ENCODE data around the gene IPO9. TPM values are rescaled to one million over a fixed set of nuclear protein-coding genes. Genes with fewer than 3 reads are reported as not detected.

The IPO9 gene
- total RNA-seq, 1 donor from 2014 or later, result 50.2 TPM

GRCh38 chr1:201930137-201930536 is 101.2 kb downstream of the IPO9 start:
- peaks cover 7% of the 10 kb centered on the region for H3K4me1 ChIP-seq (ENCODE audit: insufficient read depth, low read length)
- Mint-ChIP-seq H3K4me3 (ENCODE audit: unreplicated experiment) (no peak overlapping the region), H3K9me3 (ENCODE audit: unreplicated experiment) (no peaks in the 10 kb centered on the region), H3K27ac (ENCODE audit: unreplicated experiment) (no peak overlapping the region), H3K4me1 (ENCODE audit: low read depth, unreplicated experiment) (peaks cover 6% of the 10 kb centered on the region), H3K27me3 (ENCODE audit: low read depth, unreplicated experiment) (no peaks in the 10 kb centered on the region), H3K36me3 (ENCODE audit: low read depth, unreplicated experiment) (peaks cover 7% of the 10 kb centered on the region)
- DNase-seq (ENCODE audit: low read depth) (no peak), FAIRE-seq (no peak)
- H3K27ac ChIP-seq (ENCODE audit: low read depth, low read length), result no peak overlapping the region
- no peaks in the 10 kb centered on the region for H3K9me3 ChIP-seq (ENCODE audit: insufficient read depth, low read depth, low read length)
- no peak overlapping the region for H3K4me2 ChIP-seq (ENCODE audit: low read length)
- no peak for TF ChIP-seq EZH2 (IDR thresholded peaks at IDR 0.05; ENCODE audit: insufficient read depth, low read length)
- no peak for TF ChIP-seq CTCF (IDR thresholded peaks at IDR 0.05; ENCODE audit: insufficient read depth, low read depth, low read length)
- H2AFZ ChIP-seq (ENCODE audit: low read depth, low read length), result no peak overlapping the region
- no peaks in the 10 kb centered on the region for H3K36me3 ChIP-seq (ENCODE audit: insufficient read depth, low read length)
- H3K27me3 ChIP-seq (ENCODE audit: insufficient read depth, low read length), result no peaks in the 10 kb centered on the region
- no peak overlapping the region for H3K4me3 ChIP-seq (ENCODE audit: insufficient read depth, low read depth, low read length)
- no peak overlapping the region for H3K9ac ChIP-seq (ENCODE audit: low read length)
- H4K20me1 ChIP-seq (ENCODE audit: insufficient read depth, low read length), result no peaks in the 10 kb centered on the region
- H3K79me2 ChIP-seq (ENCODE audit: insufficient read depth, low read length), result no peaks in the 10 kb centered on the region

GRCh38 chr1:201930803-201931202 is 101.8 kb downstream of the IPO9 start:
- H3K9me3 Mint-ChIP-seq (ENCODE audit: unreplicated experiment), result no peaks in the 10 kb centered on the region
- no peak overlapping the region for H3K27ac ChIP-seq (ENCODE audit: low read depth, low read length)
- H3K27me3 ChIP-seq (ENCODE audit: insufficient read depth, low read length), result no peaks in the 10 kb centered on the region
- no peaks in the 10 kb centered on the region for H4K20me1 ChIP-seq (ENCODE audit: insufficient read depth, low read length)
- H3K36me3 Mint-ChIP-seq (ENCODE audit: low read depth, unreplicated experiment), result peaks cover 7% of the 10 kb centered on the region
- H3K79me2 ChIP-seq (ENCODE audit: insufficient read depth, low read length), result no peaks in the 10 kb centered on the region
- H3K27ac Mint-ChIP-seq (ENCODE audit: unreplicated experiment), result no peak overlapping the region
- DNase-seq (ENCODE audit: low read depth), result no peak
- no peak overlapping the region for H3K4me3 Mint-ChIP-seq (ENCODE audit: unreplicated experiment)
- H3K9me3 ChIP-seq (ENCODE audit: insufficient read depth, low read depth, low read length), result no peaks in the 10 kb centered on the region
- TF ChIP-seq CTCF (IDR thresholded peaks at IDR 0.05; ENCODE audit: insufficient read depth, low read depth, low read length) (no peak), EZH2 (IDR thresholded peaks at IDR 0.05; ENCODE audit: insufficient read depth, low read length) (no peak)
- H3K36me3 ChIP-seq (ENCODE audit: insufficient read depth, low read length), result no peaks in the 10 kb centered on the region
- H3K4me1 Mint-ChIP-seq (ENCODE audit: low read depth, unreplicated experiment), result peaks cover 6% of the 10 kb centered on the region
- H2AFZ ChIP-seq (ENCODE audit: low read depth, low read length), result no peak overlapping the region
- H3K4me3 ChIP-seq (ENCODE audit: insufficient read depth, low read depth, low read length), result no peak overlapping the region
- no peaks in the 10 kb centered on the region for H3K27me3 Mint-ChIP-seq (ENCODE audit: low read depth, unreplicated experiment)
- H3K4me1 ChIP-seq (ENCODE audit: insufficient read depth, low read length), result peaks cover 7% of the 10 kb centered on the region
- no peak overlapping the region for H3K9ac ChIP-seq (ENCODE audit: low read length)
- no peak for FAIRE-seq
- H3K4me2 ChIP-seq (ENCODE audit: low read length), result no peak overlapping the region

Small RNA genes lying within 50 kb of the gene (microRNA-seq; reads per million reads assigned to microRNA genes)
- 1.1 reads per million for gene MIR1231
- 0.82 reads per million for gene MIR6739

Other genes starting within 250 kb of the IPO9 start
- gene SHISA4, start 59.7 kb downstream of the IPO9 start, total RNA-seq, result 9.8 and 10.1 TPM in 2 replicates
- gene LMOD1, start 117.4 kb downstream of the IPO9 start, total RNA-seq, result 13.2 and 14.9 TPM in 2 replicates
- gene TIMM17A, start 126.3 kb downstream of the IPO9 start, total RNA-seq, result 130 and 139 TPM in 2 replicates
- gene RNPEP, start 153.5 kb downstream of the IPO9 start, total RNA-seq, result 65.8 and 68.9 TPM in 2 replicates
- 2.5 and 2.9 TPM in 2 replicates for gene ELF3, start 181.4 kb downstream of the IPO9 start, total RNA-seq

Data from astrocyte (in vitro differentiated cells and primary cell).